HL-60 (cell line): ENCODE results near the gene MARF1.
"Not testable (repeated sequence)": the region's sequence is repeated elsewhere in the genome, so short reads cannot be mapped to it uniquely, and the experiment has no call there.

Experiments
- DNase-seq, 2 experiments: peaks; one replicate each; pipeline ENCODE4 v3.0.0-alpha.2; 2010 to 2020; ENCODE audit warnings: low read depth in 1 of 2, low spot score in 1 of 2
- H3K27ac ChIP-seq: fragments of 250-450 bp; sonication (Bioruptor Pico); replicated peaks from 2 replicates; pipeline ENCODE4 v1.5.1; 2020; ENCODE audit warnings: mild to moderate bottlenecking, moderate library complexity
- H3K27me3 ChIP-seq: fragments of 250-450 bp; sonication (Bioruptor Pico); 2 replicates; pipeline ENCODE4 v1.5.1; 2021; ENCODE audit warnings: mild to moderate bottlenecking, moderate library complexity; ENCODE audit not compliant: insufficient read depth, poor library complexity, severe bottlenecking
- H3K4me3 ChIP-seq: replicated peaks from 2 replicates; pipeline ENCODE4 v1.5.1; 2011; ENCODE audit warnings: mild to moderate bottlenecking, control low read depth, low read length; ENCODE audit not compliant: insufficient read depth
- CTCF ChIP-seq: IDR thresholded peaks from one replicate; pipeline ENCODE4 v1.5.1; 2011; ENCODE audit warnings: low read length, control low read depth, inconsistent platforms; ENCODE audit not compliant: insufficient read depth
- GABPA ChIP-seq: IDR thresholded peaks from 2 replicates; pipeline ENCODE4 v1.6.1; 2012; ENCODE audit warnings: low read depth
- POLR2AphosphoS5 ChIP-seq: IDR thresholded peaks from 2 replicates; pipeline ENCODE4 v1.6.1; 2012; ENCODE audit warnings: low read depth
- REST ChIP-seq: IDR thresholded peaks from 2 replicates; pipeline ENCODE4 v1.6.1; 2012; ENCODE audit warnings: low read depth; ENCODE audit not compliant: insufficient replicate concordance
- SPI1 ChIP-seq: IDR thresholded peaks from 2 replicates; pipeline ENCODE4 v1.6.1; 2012; ENCODE audit warnings: low read depth, mild to moderate bottlenecking, borderline replicate concordance

Gene MARF1

GRCh38 chr16:15658149-15658548 is 15.2 kb upstream of the MARF1 start:
- H3K27me3 ChIP-seq, result no peaks in the 10 kb centered on the region

GRCh38 chr16:15655561-15655960 is 12.6 kb upstream of the MARF1 start:
- not testable (repeated sequence) for DNase-seq, H3K27me3 ChIP-seq, H3K4me3 ChIP-seq, H3K27ac ChIP-seq

More at GRCh38 chr16:15658149-15658548, 15.2 kb upstream of the MARF1 start:
- no peak overlapping the region for H3K4me3 ChIP-seq
- TF ChIP-seq POLR2AphosphoS5, result no peak
- no peak for TF ChIP-seq SPI1
- TF ChIP-seq GABPA, result no peak
- no peak for TF ChIP-seq CTCF
- no peak for TF ChIP-seq REST
- H3K27ac ChIP-seq, result no peak overlapping the region
- DNase-seq, result no peak

- no peak overlapping the region for H3K4me3 ChIP-seq
- H3K27me3 ChIP-seq, result no peaks in the 10 kb centered on the region
- TF ChIP-seq REST, result no peak
- TF ChIP-seq CTCF, result no peak
- TF ChIP-seq GABPA, result no peak
- TF ChIP-seq POLR2AphosphoS5, result no peak
- no peak for TF ChIP-seq SPI1
- no peak for DNase-seq
- no peak overlapping the region for H3K27ac ChIP-seq
Measured at GRCh38 chr16:15654591-15654990, 11.6 kb upstream of the MARF1 start.

GRCh38 chr16:15653227-15653626 is 10.3 kb upstream of the MARF1 start:
- no peak for DNase-seq
- H3K27ac ChIP-seq, result no peak overlapping the region
- H3K27me3 ChIP-seq, result no peaks in the 10 kb centered on the region
- H3K4me3 ChIP-seq, result no peak overlapping the region
- TF ChIP-seq GABPA (no peak), REST (no peak), SPI1 (no peak), POLR2AphosphoS5 (no peak), CTCF (no peak)
